ENCODE results near the gene BMAL1. TPM values are rescaled to one million over a fixed set of nuclear protein-coding genes. Genes with fewer than 3 reads are reported as not detected.

The BMAL1 gene
- total and polyA plus RNA-seq, 2 of the 8 experiments (the other 6 are each of a cell fraction or from before 2014, with no cell fraction given), result 6.8 to 6.9 TPM

DNA sequence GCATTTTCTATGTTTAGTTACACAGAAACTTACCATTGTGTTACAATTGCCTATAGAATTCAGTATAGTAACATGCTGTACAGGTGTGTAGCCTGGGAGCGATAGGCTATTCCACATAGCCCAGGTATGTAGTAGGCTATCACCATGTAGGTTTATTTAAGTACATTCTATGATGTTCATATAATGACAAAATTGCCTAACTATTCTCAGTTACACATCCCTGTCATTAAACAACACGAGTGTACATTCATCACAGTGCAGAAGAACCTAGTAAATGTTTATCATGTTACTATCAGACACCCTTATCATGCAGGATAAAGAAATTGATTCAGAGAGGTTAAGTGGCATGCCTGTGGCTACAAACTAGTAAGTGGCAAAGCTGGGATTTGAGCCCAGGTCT lies 28.4 kb upstream of the BMAL1 start:
- H3K4me1 ChIP-seq (replicated peaks in 1 of 4; ENCODE audit: control insufficient read depth in 3 of 4, insufficient read depth in 4 of 4, low read length in 3 of 4), result no peaks in the 10 kb centered on the region
- no peak overlapping the region for H3K27ac ChIP-seq (ENCODE audit: low read depth, low read length)
- no peak overlapping the region for H4K5ac ChIP-seq (ENCODE audit: insufficient read length, low read depth, low read length)
- H4K91ac ChIP-seq (replicated peaks; ENCODE audit: insufficient read length, low read length), result no peak overlapping the region
- no peaks in the 10 kb centered on the region for H3K36me3 ChIP-seq (ENCODE audit: control insufficient read depth in 2 of 4, insufficient read depth in 4 of 4, low read length in 3 of 4)
- no peak overlapping the region for H2AK5ac ChIP-seq (ENCODE audit: low read depth, low read length)
- TF ChIP-seq ASH2L (IDR thresholded peaks at IDR 0.05; ENCODE audit: low read length) (no peak), JUND (IDR thresholded peaks at IDR 0.05; ENCODE audit: low read length) (no peak), EP300 (IDR thresholded peaks at IDR 0.05; ENCODE audit: borderline replicate concordance in 1 of 2, low read depth in 2 of 2, low read length in 2 of 2) (no peak), CTCF (IDR thresholded peaks at IDR 0.05; ENCODE audit: control extremely low read depth in 1 of 3, insufficient read depth in 1 of 3, low read depth in 1 of 3, low read length in 3 of 3) (no peak), SP4 (IDR thresholded peaks at IDR 0.05; ENCODE audit: low read length) (no peak), KDM4A (IDR thresholded peaks at IDR 0.05; ENCODE audit: low read depth, low read length, severe bottlenecking) (no peak), RBBP5 (IDR thresholded peaks at IDR 0.05; ENCODE audit: borderline replicate concordance, low read depth, low read length) (no peak), RXRA (IDR thresholded peaks at IDR 0.05; ENCODE audit: insufficient read depth, low read depth, low read length) (no peak), NANOG (IDR thresholded peaks at IDR 0.05; ENCODE audit: insufficient read depth, low read depth, low read length, poor library complexity, severe bottlenecking) (no peak), ATF2 (IDR thresholded peaks at IDR 0.05; ENCODE audit: low read length) (no peak)
- H2BK120ac ChIP-seq (replicated peaks; ENCODE audit: low read depth, low read length), result no peak overlapping the region
- FAIRE-seq (no peak), DNase-seq (ENCODE audit: low read depth in 1 of 2, low spot score in 2 of 2) (no peak)
- peaks cover 0 to 1% of the 10 kb centered on the region in 2 experiments for H4K20me1 ChIP-seq (replicated peaks in 1 of 2; ENCODE audit: control insufficient read depth in 1 of 2, insufficient read depth in 2 of 2, low read length in 2 of 2)
- POLR2A ChIA-PET (ENCODE audit: partially characterized antibody), result no interaction called here
- H3K4me2 ChIP-seq (ENCODE audit: insufficient read depth in 1 of 2, low read depth in 2 of 2, low read length in 2 of 2), result no peak overlapping the region
- H3K79me1 ChIP-seq (ENCODE audit: low read depth, low read length), result no peaks in the 10 kb centered on the region
- no peak overlapping the region for H3K4me3 ChIP-seq (ENCODE audit: extremely low read depth in 1 of 4, insufficient read depth in 2 of 4, low read depth in 3 of 4, low read length in 4 of 4)
- no peaks in the 10 kb centered on the region for H3K27me3 ChIP-seq (replicated peaks in 1 of 4; ENCODE audit: control insufficient read depth in 3 of 4, extremely low read depth in 1 of 4, insufficient read depth in 3 of 4, low read length in 3 of 4)
- no peak overlapping the region for H3K14ac ChIP-seq (ENCODE audit: insufficient read length)
- no peak overlapping the region for H3K18ac ChIP-seq (ENCODE audit: extremely low read depth, low read length)
- no peak overlapping the region for H3K4ac ChIP-seq (replicated peaks; ENCODE audit: insufficient read length, low read depth, low read length)
- 87% methylated on average over 2 of the region's 2 CpGs; no CpG with 5 or more reads in 1 of the 2 experiments for WGBS, 2 experiments (ENCODE audit: extremely low coverage in 1 of 2, insufficient coverage in 1 of 2, insufficient read length in 1 of 2, insufficient replicate concordance in 2 of 2, low coverage in 1 of 2, low lambda C conversion rate in 2 of 2, missing lambda C conversion rate in 1 of 2)
- CTCF ChIA-PET (ENCODE audit: partially characterized antibody), result interaction anchor here (0.9 to 11.1 kb wide), 11 partner anchors 11 to 285 kb away, joined by 3 to 81 read pairs (median 5); no protein-coding TSS in a partner anchor
- no peak overlapping the region for H2BK15ac ChIP-seq (ENCODE audit: low read length)
- no peak overlapping the region for H3K56ac ChIP-seq (replicated peaks; ENCODE audit: insufficient read length, low read depth, low read length)
- no peak overlapping the region for H2AFZ ChIP-seq (ENCODE audit: low read length)
- no peaks in the 10 kb centered on the region for H3K79me2 ChIP-seq (ENCODE audit: control insufficient read depth in 1 of 2, insufficient read depth in 2 of 2, low read length in 2 of 2)
- H2BK5ac ChIP-seq (ENCODE audit: low read depth, low read length), result no peak overlapping the region
- no peaks in the 10 kb centered on the region for H3K23me2 ChIP-seq (ENCODE audit: low read depth, low read length)
- no peak overlapping the region for H2BK12ac ChIP-seq (ENCODE audit: low read depth, low read length)
- no peak overlapping the region for H3K9ac ChIP-seq (replicated peaks in 1 of 4; ENCODE audit: extremely low read depth in 1 of 4, low read depth in 3 of 4, low read length in 3 of 4)
- no peak overlapping the region for H2BK20ac ChIP-seq (ENCODE audit: low read length)
- no peak overlapping the region for H3K23ac ChIP-seq (ENCODE audit: insufficient read length)
- no peaks in the 10 kb centered on the region for H3K9me3 ChIP-seq (ENCODE audit: insufficient read depth in 2 of 2, low read depth in 1 of 2, low read length in 1 of 2)
- no peak overlapping the region for H4K8ac ChIP-seq (ENCODE audit: extremely low read depth, insufficient read depth, low read length)

All from H1 (cell line).